Thoracic aorta (tissue), 2 donors: ENCODE results near the gene ADAMTS13. TPM values are rescaled to one million over a fixed set of nuclear protein-coding genes. Genes with fewer than 3 reads are reported as not detected.
A peak's percentile ranks its signal among the peaks of the same experiment; 100 is the strongest.

ENCODE experiments used
- ATAC-seq: fragments of 150-250 bp; one replicate; pipeline ENCODE4 v1.8.0; 2017; ENCODE audit warnings: low read depth; ENCODE audit not compliant: insufficient number of reproducible peaks, low FRiP score
- DNase-seq: peaks from one replicate; pipeline ENCODE4 v3.0.0-alpha.2; 2020; ENCODE audit warnings: low spot score
- H3K27ac ChIP-seq, 2 donors: fragments of 200-600 bp; sonication (generic); 1 replicate in 1 of 2; 2 replicates in 1 of 2; pipeline ENCODE4 v1.5.1; 2016; ENCODE audit warnings: mild to moderate bottlenecking in 2 of 2, moderate library complexity in 2 of 2
- H3K27me3 ChIP-seq: fragments of 200-600 bp; sonication (generic); replicated peaks from 2 replicates; pipeline ENCODE4 v1.6.0; 2016; ENCODE audit warnings: mild to moderate bottlenecking; ENCODE audit not compliant: insufficient read depth
- H3K36me3 ChIP-seq: fragments of 200-600 bp; sonication (generic); one replicate; pipeline ENCODE4 v1.5.1; 2016
- H3K4me1 ChIP-seq, 2 donors: fragments of 200-600 bp; sonication (generic); 1 replicate in 1 of 2; 2 replicates in 1 of 2; pipeline versions ENCODE4 v1.5.1 to v1.6.0; 2016; ENCODE audit warnings: low read depth in 2 of 2, mild to moderate bottlenecking in 1 of 2; ENCODE audit not compliant: control insufficient read depth in 1 of 2
- H3K4me3 ChIP-seq: fragments of 200-600 bp; sonication (generic); 2 replicates; pipeline ENCODE4 v1.5.1; 2016; ENCODE audit warnings: mild to moderate bottlenecking
- H3K9me3 ChIP-seq: fragments of 200-600 bp; sonication (generic); 2 replicates; pipeline ENCODE4 v1.5.1; 2016
- CTCF ChIP-seq: fragments of 200-600 bp; sonication (generic); IDR thresholded peaks from one replicate; pipeline ENCODE4 v1.5.1; 2019; ENCODE audit warnings: antibody characterized with exemption
- total RNA-seq, 2 donors: library from RNA; depleted of rRNA; stranded (reverse); fragments of >200 nt; gene quantifications; one replicate each; pipeline versions ENCODE4 v1.1.0 to v1.2.3, GENCODE V29; 2016

The ADAMTS13 gene
- total RNA-seq, 2 donors from 2014 or later, result 1.3 to 6.0 TPM

DNA sequence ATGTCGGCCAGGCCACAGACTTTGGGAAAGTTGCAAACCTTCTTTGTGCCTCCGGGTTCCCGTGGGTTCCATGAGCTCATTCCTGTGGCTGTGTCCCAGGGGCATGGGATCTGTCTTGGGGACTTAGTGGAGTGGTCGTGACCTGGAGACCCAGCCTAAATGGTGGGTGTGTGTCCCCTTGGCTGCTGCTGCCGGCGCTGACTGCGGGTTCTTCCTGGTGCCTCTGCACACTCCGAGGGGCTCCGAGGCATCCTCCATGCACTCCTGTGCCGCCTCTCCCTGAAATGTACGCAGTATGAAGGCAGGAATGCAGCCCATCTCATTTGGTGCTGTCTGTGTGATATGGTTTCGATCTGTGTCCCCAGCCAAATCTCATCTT is 77.7 kb downstream of the ADAMTS13 start:
- no peaks in the 10 kb centered on the region for H3K4me1 ChIP-seq
- no peak overlapping the region for H3K4me3 ChIP-seq
- no peaks in the 10 kb centered on the region for H3K36me3 ChIP-seq
- ATAC-seq (no peak), DNase-seq (no peak)
- no peak for TF ChIP-seq CTCF
- no peaks in the 10 kb centered on the region for H3K27me3 ChIP-seq
- H3K27ac ChIP-seq, result no peak overlapping the region
- peaks cover 10% of the 10 kb centered on the region for H3K9me3 ChIP-seq

DNA sequence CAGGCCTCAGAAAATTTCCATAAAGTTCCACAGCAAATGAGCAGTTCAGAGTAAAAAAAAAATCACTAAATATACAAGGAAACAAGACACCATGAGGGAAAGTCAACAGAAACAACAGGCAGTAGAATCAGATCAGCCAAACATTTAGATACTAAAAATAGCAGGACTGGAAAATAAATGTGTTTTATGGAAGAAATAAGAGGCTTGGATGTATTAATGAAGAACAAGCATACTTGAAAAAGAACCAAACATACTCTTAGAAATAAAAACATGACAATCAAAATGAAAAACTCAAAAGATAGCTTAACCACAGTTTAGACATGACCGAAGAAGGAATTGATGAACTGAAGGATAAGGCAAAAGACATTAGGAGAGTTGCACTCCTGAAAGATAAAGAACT is 79.9 kb downstream of the ADAMTS13 start:
- TF ChIP-seq CTCF, result no peak
- Histone ChIP-seq H3K9me3 (peaks cover 10% of the 10 kb centered on the region), H3K4me1 (peaks cover 0 to 17% of the 10 kb centered on the region in 2 donors), H3K27me3 (no peaks in the 10 kb centered on the region), H3K4me3 (no peak overlapping the region), H3K36me3 (no peaks in the 10 kb centered on the region), H3K27ac (no peak overlapping the region)
- DNase-seq, result no peak
- no peak for ATAC-seq

GRCh38 chr9:133505186-133505830 is 83.1 kb downstream of the ADAMTS13 start:
- H3K36me3 ChIP-seq, result no peaks in the 10 kb centered on the region
- DNase-seq, result no peak
- peaks cover 9 to 28% of the 10 kb centered on the region in 2 donors for H3K4me1 ChIP-seq
- TF ChIP-seq CTCF, result no peak
- no peak overlapping the region for H3K4me3 ChIP-seq
- ATAC-seq, result no peak
- H3K27me3 ChIP-seq, result no peaks in the 10 kb centered on the region
- peaks cover 10% of the 10 kb centered on the region for H3K9me3 ChIP-seq
- no peak overlapping the region for H3K27ac ChIP-seq

DNA sequence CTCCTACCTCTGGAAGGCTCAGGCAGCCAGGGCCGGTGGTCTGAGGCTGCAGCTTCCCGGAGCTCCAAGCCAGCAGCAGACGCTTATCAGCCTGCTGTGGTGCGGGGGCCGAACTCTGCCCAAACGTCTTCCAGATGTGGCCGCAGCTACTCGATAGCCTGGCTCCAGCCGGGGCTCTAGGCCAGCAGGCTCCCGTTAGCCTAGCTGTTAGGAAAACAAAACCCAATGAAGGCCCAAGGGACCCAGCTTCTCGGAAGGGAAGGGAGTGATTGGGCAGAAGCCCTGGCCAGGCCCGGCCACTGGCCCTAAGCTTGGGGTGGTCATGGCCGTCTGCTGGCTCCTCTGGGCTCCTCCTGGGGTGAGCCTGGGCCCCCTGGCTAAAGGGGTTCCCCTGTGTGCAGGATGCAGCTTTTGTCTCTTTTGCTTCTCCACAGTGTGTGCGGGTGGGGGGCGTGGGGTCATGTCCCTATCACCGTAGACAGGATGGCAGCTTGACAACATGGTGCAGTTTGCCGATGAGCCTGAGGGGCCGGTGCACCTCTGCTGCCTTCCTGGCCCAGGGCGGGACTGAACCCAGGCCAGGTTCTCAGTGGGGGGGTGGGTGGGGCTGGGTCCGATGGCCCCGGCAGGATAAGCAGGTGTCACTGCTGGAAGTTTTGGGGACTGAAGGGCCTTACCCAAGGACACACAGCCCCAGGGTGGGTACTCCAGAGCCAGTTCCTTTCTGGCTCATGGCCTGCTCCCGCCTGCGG is 83.9 kb downstream of the ADAMTS13 start:
- H3K36me3 ChIP-seq, result no peaks in the 10 kb centered on the region
- ATAC-seq (no peak), DNase-seq (no peak)
- peak overlapping the region in 1 of 2 donors; percentile 30 for H3K27ac ChIP-seq
- H3K27me3 ChIP-seq, result no peaks in the 10 kb centered on the region
- peaks cover 9 to 28% of the 10 kb centered on the region in 2 donors for H3K4me1 ChIP-seq
- TF ChIP-seq CTCF, result no peak
- H3K9me3 ChIP-seq, result peaks cover 10% of the 10 kb centered on the region
- H3K4me3 ChIP-seq, result no peak overlapping the region

GRCh38 chr9:133506653-133507038 is 84.5 kb downstream of the ADAMTS13 start:
- Histone ChIP-seq H3K4me1 (peaks cover 9 to 28% of the 10 kb centered on the region in 2 donors), H3K36me3 (no peaks in the 10 kb centered on the region), H3K9me3 (peaks cover 7% of the 10 kb centered on the region), H3K27me3 (no peaks in the 10 kb centered on the region), H3K4me3 (no peak overlapping the region), H3K27ac (no peak overlapping the region)
- TF ChIP-seq CTCF, result no peak
- DNase-seq, result no peak
- ATAC-seq, result no peak
